HCT116 (cell line): ENCODE measurements around the gene TSPAN1.

Experiments used
- CEBPB ChIP-seq: IDR thresholded peaks from 2 replicates; pipeline ENCODE4 v1.6.1; 2012; ENCODE audit warnings: low read depth
- EZH2 ChIP-seq: fragments of 200-600 bp; sonication (generic); IDR thresholded peaks from 2 replicates; pipeline ENCODE4 v1.6.1; 2017; ENCODE audit warnings: antibody characterized with exemption, mixed run types
- EZH2phosphoT487 ChIP-seq: fragments of 200-600 bp; IDR thresholded peaks from 2 replicates; pipeline ENCODE4 v1.6.1; 2018; ENCODE audit warnings: antibody characterized with exemption, borderline replicate concordance
- JUND ChIP-seq: IDR thresholded peaks from 2 replicates; pipeline ENCODE4 v1.6.1; 2012
- POLR2A ChIP-seq: IDR thresholded peaks from 2 replicates; pipeline ENCODE4 v1.7.0; 2011; ENCODE audit warnings: borderline replicate concordance; ENCODE audit not compliant: insufficient read depth, insufficient read length; ENCODE audit errors: extremely low read depth
- SIN3A ChIP-seq: IDR thresholded peaks from 2 replicates; pipeline ENCODE4 v1.6.1; 2012; ENCODE audit warnings: low read depth
- SP1 ChIP-seq: IDR thresholded peaks from 2 replicates; pipeline ENCODE4 v1.6.1; 2012; ENCODE audit warnings: low read depth
- SRF ChIP-seq: IDR thresholded peaks from 2 replicates; pipeline ENCODE4 v1.6.1; 2012; ENCODE audit warnings: low read depth
- YY1 ChIP-seq: IDR thresholded peaks from 2 replicates; pipeline ENCODE4 v1.6.1; 2011; ENCODE audit warnings: low read length, low read depth, moderate library complexity, mild to moderate bottlenecking; ENCODE audit not compliant: insufficient replicate concordance; ENCODE audit errors: extremely low read depth
- ZNF274 ChIP-seq: fragments of 200-500 bp; sonication (Bioruptor generic); IDR thresholded peaks from 2 replicates; pipeline ENCODE4 v1.6.1; 2014; ENCODE audit warnings: mild to moderate bottlenecking, low read depth, low read length, inconsistent platforms
- TF ChIP-seq, protein P1 (sequence below), 3 experiments: fragments of 200-600 bp in 1 of 3; sonication (generic) in 1 of 3; IDR thresholded peaks in 2 of 3; conservative IDR thresholded peaks in 1 of 3; 2 replicates each; pipeline ENCODE4 v1.5.1; 2012 to 2017; ENCODE audit warnings: low read depth in 2 of 3, low read length in 2 of 3, antibody characterized with exemption in 1 of 3, borderline replicate concordance in 1 of 3, control low read depth in 1 of 3, mild to moderate bottlenecking in 1 of 3, mixed read lengths in 1 of 3, mixed run types in 1 of 3, moderate library complexity in 1 of 3; ENCODE audit not compliant: insufficient read depth in 1 of 3
- TF ChIP-seq, protein P2 (sequence below): IDR thresholded peaks from 2 replicates; pipeline ENCODE4 v1.6.1; 2012; ENCODE audit warnings: low read depth
- TF ChIP-seq, protein P3 (sequence below): IDR thresholded peaks from 2 replicates; pipeline ENCODE4 v1.6.1; 2012

GRCh38 chr1:46153228-46153627 lies 21.7 kb upstream of the TSPAN1 start:
- TF ChIP-seq POLR2A (no peak), CEBPB (no peak), EZH2phosphoT487 (no peak), SRF (no peak), SIN3A (no peak), ZNF274 (no peak), EZH2 (no peak), YY1 (no peak), SP1 (no peak), JUND (no peak)
- TF ChIP-seq, protein P1, sequence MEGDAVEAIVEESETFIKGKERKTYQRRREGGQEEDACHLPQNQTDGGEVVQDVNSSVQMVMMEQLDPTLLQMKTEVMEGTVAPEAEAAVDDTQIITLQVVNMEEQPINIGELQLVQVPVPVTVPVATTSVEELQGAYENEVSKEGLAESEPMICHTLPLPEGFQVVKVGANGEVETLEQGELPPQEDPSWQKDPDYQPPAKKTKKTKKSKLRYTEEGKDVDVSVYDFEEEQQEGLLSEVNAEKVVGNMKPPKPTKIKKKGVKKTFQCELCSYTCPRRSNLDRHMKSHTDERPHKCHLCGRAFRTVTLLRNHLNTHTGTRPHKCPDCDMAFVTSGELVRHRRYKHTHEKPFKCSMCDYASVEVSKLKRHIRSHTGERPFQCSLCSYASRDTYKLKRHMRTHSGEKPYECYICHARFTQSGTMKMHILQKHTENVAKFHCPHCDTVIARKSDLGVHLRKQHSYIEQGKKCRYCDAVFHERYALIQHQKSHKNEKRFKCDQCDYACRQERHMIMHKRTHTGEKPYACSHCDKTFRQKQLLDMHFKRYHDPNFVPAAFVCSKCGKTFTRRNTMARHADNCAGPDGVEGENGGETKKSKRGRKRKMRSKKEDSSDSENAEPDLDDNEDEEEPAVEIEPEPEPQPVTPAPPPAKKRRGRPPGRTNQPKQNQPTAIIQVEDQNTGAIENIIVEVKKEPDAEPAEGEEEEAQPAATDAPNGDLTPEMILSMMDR (IDR thresholded peaks at IDR 0.05 in 2 of 3, conservative IDR thresholded peaks at IDR 0.05 in 1 of 3; ENCODE audit: borderline replicate concordance in 1 of 3, insufficient read depth in 1 of 3, low read depth in 2 of 3, low read length in 2 of 3): no peak
- TF ChIP-seq, protein P2, sequence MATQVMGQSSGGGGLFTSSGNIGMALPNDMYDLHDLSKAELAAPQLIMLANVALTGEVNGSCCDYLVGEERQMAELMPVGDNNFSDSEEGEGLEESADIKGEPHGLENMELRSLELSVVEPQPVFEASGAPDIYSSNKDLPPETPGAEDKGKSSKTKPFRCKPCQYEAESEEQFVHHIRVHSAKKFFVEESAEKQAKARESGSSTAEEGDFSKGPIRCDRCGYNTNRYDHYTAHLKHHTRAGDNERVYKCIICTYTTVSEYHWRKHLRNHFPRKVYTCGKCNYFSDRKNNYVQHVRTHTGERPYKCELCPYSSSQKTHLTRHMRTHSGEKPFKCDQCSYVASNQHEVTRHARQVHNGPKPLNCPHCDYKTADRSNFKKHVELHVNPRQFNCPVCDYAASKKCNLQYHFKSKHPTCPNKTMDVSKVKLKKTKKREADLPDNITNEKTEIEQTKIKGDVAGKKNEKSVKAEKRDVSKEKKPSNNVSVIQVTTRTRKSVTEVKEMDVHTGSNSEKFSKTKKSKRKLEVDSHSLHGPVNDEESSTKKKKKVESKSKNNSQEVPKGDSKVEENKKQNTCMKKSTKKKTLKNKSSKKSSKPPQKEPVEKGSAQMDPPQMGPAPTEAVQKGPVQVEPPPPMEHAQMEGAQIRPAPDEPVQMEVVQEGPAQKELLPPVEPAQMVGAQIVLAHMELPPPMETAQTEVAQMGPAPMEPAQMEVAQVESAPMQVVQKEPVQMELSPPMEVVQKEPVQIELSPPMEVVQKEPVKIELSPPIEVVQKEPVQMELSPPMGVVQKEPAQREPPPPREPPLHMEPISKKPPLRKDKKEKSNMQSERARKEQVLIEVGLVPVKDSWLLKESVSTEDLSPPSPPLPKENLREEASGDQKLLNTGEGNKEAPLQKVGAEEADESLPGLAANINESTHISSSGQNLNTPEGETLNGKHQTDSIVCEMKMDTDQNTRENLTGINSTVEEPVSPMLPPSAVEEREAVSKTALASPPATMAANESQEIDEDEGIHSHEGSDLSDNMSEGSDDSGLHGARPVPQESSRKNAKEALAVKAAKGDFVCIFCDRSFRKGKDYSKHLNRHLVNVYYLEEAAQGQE: no peak
- TF ChIP-seq, protein P3, sequence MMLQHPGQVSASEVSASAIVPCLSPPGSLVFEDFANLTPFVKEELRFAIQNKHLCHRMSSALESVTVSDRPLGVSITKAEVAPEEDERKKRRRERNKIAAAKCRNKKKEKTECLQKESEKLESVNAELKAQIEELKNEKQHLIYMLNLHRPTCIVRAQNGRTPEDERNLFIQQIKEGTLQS: no peak
